ENCODE data around the gene POLN.

The POLN gene

GRCh38 chr4:2155246-2155645 is 86.7 kb downstream of the POLN start:
- no peak for DNase-seq

GRCh38 chr4:2154215-2154740 is 87.6 kb downstream of the POLN start:
- no peak for DNase-seq

- no peak for DNase-seq
These were observed 90.4 kb downstream of the POLN start for GRCh38 chr4:2151544-2151943.

GRCh38 chr4:2150076-2150475 is 91.8 kb downstream of the POLN start:
- DNase-seq: no peak

GRCh38 chr4:2142630-2143427 is 99.1 kb downstream of the POLN start:
- no peak for DNase-seq

- peak; percentile 23 for DNase-seq
These were observed 100.0 kb downstream of the POLN start for GRCh38 chr4:2141762-2142451.

- DNase-seq: no peak
These were observed 100.7 kb downstream of the POLN start for GRCh38 chr4:2141022-2141761.

GRCh38 chr4:2138846-2139500 is 102.9 kb downstream of the POLN start:
- DNase-seq: no peak

- no peak for DNase-seq
These were observed 105.2 kb downstream of the POLN start for GRCh38 chr4:2136726-2137125.

GRCh38 chr4:2135083-2135482 is 106.8 kb downstream of the POLN start:
- DNase-seq: no peak

GRCh38 chr4:2132438-2132837 is 109.5 kb downstream of the POLN start:
- DNase-seq: no peak

- no peak for DNase-seq
These were observed 114.2 kb downstream of the POLN start for GRCh38 chr4:2127609-2128332.

- no peak for DNase-seq
These were observed 115.4 kb downstream of the POLN start for GRCh38 chr4:2126309-2127043.

- no peak for DNase-seq
These were observed 116.1 kb downstream of the POLN start for GRCh38 chr4:2125831-2126230.

- DNase-seq: no peak
These were observed 116.9 kb downstream of the POLN start for GRCh38 chr4:2125023-2125422.

- no peak for DNase-seq
These were observed 125.1 kb downstream of the POLN start for GRCh38 chr4:2116687-2117400.

- no peak for DNase-seq
These were observed 136.4 kb downstream of the POLN start for GRCh38 chr4:2105559-2105958.

- DNase-seq: no peak
These were observed 137.2 kb downstream of the POLN start for GRCh38 chr4:2104556-2105345.

GRCh38 chr4:2103843-2104547 is 137.9 kb downstream of the POLN start:
- DNase-seq: no peak

Data from activated naive CD4-positive, alpha-beta T cell treated with anti-CD3 and anti-CD28 coated beads, Interleukin-2, amount 50 U/mL, for 16 hours (primary cell).